GM18951 (cell line): Measurements from ENCODE around the gene SMARCAD1.

Experiments
- POLR2A ChIP-seq: IDR thresholded peaks from 4 replicates; pipeline ENCODE4 v1.6.1; 2011; ENCODE audit warnings: mild to moderate bottlenecking; ENCODE audit not compliant: insufficient read length, insufficient read depth; ENCODE audit errors: extremely low read depth
- in situ Hi-C: fragments of 300-500 bp; cut with MboI; formaldehyde crosslinking; loops from one replicate; pipeline ENCODE4 v1.12.0; 2022; ENCODE audit warnings: low sequenced_read_pairs, mixed read lengths, inconsistent platforms; ENCODE audit not compliant: unreplicated experiment

Gene SMARCAD1, protein sequence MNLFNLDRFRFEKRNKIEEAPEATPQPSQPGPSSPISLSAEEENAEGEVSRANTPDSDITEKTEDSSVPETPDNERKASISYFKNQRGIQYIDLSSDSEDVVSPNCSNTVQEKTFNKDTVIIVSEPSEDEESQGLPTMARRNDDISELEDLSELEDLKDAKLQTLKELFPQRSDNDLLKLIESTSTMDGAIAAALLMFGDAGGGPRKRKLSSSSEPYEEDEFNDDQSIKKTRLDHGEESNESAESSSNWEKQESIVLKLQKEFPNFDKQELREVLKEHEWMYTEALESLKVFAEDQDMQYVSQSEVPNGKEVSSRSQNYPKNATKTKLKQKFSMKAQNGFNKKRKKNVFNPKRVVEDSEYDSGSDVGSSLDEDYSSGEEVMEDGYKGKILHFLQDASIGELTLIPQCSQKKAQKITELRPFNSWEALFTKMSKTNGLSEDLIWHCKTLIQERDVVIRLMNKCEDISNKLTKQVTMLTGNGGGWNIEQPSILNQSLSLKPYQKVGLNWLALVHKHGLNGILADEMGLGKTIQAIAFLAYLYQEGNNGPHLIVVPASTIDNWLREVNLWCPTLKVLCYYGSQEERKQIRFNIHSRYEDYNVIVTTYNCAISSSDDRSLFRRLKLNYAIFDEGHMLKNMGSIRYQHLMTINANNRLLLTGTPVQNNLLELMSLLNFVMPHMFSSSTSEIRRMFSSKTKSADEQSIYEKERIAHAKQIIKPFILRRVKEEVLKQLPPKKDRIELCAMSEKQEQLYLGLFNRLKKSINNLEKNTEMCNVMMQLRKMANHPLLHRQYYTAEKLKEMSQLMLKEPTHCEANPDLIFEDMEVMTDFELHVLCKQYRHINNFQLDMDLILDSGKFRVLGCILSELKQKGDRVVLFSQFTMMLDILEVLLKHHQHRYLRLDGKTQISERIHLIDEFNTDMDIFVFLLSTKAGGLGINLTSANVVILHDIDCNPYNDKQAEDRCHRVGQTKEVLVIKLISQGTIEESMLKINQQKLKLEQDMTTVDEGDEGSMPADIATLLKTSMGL

DNA sequence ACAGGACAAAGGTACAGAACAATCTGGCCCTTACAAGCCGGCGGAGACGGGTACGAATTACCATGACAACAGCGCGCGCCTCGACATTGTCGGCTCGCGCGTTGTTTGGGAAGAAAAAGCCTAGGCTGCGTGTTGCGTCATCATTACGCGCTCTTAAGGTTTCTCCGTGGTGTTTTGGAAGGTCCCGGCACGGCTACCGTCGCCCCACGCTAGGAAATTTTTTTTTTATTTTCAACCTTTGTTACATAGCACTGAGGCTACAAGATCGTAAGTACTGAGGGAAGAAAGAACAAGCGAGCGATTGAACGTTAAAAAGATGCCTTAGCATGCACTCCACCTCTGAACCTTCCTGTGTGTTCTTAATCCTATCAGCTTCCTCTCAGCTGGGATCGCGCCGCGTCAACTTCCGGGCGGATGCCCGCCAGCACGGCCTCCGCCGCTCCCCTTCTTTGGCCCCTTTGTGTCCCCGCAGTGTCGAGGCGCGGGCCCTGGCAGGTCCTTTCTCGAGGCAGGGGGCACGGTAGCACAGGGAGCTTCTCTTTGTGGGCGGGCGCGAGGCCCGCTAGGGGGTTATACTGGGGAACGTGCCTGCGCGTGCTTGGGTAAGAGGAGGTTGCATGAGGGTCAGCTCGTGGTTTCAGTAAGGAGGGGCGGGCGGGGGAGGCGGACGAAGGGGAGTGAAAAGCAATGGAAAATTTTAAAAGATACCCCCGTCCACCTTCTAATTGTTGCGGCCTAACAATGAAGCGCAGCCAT lies at the start of gene SMARCAD1:
SMARCAD1 (plus strand) TSS at position 397 of the 756 bp plus-strand sequence. CDS start 530 bp downstream, outside the sequence.
- in situ Hi-C loops: no loop called here
- peak; percentile 79 for TF ChIP-seq POLR2A

DNA sequence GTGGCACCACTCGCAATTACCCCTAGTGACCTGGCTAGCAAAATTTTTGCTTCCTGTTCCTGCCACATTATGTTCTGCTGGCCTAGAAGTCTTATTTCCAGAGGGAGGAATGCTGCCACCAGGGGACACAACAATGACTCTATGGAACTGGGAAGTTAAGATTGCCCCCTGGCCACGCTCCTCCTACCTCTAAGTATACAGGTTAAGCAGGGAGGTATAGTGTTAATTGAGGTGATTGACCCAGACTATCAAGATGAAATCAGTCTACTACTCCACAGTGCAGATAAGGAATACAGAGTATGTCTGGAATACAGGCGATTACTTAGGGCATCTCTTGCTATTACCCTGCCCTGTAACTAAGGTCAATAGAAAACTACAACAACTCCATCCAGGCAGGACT lies 48.8 kb upstream of the SMARCAD1 start:
- TF ChIP-seq POLR2A: no peak
- in situ Hi-C loops: no loop called here

DNA sequence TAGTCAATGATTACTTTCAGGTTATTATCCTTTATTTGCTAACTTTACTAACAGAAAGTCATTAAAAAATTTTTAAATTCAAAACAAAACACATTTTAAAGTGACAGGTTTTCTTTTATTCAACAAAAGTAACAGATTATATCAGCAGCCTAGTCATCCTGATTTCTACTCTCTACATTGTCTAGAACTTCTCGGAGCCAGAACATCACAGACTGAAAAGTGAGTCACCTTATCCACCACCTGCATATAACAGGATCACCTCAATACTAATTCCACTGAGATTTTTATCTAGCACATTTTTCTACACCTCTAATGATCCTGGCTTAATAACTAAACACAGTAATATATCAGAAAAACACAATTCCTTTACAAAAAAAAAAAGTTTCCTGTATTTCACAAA lies 47.9 kb upstream of the SMARCAD1 start:
- no peak for TF ChIP-seq POLR2A
- in situ Hi-C loops: no loop called here

DNA sequence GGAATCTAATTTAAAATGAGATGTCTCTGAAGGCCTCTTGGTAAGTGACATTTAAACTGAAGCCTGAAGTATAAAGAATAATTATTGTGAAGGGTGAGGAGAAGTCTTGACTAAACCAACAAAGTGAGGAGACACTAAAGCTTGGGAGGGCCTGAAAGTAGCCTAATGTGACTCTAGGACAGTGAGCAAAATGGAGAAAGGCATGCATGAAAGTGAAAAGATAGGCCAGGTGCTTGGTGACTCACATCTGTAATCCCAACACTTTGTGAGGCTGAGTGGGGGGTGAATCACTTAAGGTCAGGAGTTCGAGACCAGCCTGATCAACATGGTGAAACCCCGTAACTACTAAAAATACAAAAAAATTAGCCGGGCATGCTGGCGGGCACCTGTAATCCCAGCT lies 46.9 kb upstream of the SMARCAD1 start:
- no peak for TF ChIP-seq POLR2A
- in situ Hi-C loops: no loop called here

DNA sequence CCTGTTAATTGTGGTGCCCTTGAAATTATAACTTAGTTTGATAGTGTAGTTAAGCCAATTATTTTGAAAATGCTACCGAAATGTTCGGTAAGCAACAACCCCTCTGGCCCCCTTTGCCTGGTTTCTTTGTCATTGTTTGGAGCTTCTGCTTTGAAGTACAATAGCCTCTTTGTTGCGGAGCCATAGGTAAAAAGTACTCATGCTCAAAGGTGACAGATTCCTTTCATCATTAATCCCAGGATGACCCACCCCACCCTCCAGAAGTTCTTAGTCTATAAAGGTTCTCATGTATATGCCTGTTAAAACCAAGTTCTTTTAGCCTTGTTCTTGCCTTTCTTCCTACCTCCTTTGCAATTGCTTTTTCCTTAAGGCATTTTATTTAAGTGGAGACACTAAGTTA lies 42.4 kb upstream of the SMARCAD1 start:
- in situ Hi-C loops: no loop called here
- TF ChIP-seq POLR2A: no peak

DNA sequence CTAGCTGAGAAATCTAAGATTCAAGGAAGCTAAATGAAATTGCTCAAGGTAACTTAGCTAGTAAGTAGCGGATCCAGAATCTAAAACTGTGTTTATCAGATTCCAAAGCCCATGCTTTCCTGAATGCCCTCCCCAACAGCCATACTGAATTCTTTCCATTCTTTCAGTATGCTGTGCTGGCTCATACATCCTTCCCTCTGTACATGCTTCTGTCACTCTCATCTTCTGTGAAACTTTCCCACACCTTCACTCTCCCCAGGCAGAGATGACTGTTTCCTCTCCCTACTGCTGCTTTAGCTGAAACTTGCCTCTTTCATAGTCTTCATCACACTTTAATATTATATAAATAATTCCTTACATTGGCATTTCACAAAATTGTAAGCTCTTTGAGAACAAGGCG lies 39.3 kb upstream of the SMARCAD1 start:
- TF ChIP-seq POLR2A: no peak
- in situ Hi-C loops: no loop called here

DNA sequence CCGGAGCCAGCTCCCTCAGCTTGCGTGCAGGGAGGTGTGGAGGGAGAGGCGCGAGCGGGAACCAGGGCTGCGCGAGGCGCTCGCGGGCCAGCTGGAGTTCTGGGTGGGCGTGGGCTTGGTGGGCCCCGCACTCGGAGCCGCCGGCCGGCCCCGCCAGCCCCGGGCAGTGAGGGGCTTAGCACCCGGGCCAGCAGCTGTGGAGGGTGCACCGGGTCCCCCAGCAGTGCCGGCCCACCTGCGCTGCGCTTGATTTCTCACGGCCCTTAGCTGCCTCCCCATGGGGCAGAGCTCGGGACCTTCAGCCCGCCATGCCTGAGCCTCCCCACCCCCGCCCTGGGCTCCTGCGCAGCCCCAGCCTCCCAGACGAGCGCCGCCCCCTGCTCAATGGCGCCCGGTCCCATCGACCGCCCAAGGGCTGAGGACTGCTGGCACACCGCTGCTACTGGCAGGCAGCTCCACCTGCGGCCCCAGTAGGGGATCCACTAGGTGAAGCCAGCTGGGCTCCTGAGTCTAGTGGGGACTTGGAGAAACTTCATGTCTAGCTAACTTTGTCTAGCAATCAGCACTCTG lies 37.8 kb upstream of the SMARCAD1 start:
- no peak for TF ChIP-seq POLR2A

DNA sequence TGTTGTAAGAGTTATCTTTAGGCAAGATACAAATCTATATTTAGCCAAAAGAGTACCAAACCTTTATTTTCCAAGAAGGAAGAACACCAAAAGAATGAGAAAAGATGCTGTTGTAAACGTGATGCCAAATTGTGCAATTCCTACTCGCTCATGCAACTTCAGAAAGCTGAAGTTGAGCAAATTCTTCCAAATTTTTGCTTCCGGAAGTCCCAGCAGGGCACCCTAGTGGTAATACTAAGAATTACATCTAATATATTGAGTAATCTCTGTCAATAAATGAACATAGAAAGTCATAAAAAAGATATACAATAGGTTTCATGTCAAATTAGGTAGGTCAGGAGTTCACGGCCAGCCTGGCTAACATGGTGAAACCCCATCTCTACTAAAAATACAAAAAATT lies 36.0 kb upstream of the SMARCAD1 start:
- in situ Hi-C loops: no loop called here
- TF ChIP-seq POLR2A: no peak

More for the DNA sequence above, 37.8 kb upstream of the SMARCAD1 start:
- in situ Hi-C loops: no loop called here

DNA sequence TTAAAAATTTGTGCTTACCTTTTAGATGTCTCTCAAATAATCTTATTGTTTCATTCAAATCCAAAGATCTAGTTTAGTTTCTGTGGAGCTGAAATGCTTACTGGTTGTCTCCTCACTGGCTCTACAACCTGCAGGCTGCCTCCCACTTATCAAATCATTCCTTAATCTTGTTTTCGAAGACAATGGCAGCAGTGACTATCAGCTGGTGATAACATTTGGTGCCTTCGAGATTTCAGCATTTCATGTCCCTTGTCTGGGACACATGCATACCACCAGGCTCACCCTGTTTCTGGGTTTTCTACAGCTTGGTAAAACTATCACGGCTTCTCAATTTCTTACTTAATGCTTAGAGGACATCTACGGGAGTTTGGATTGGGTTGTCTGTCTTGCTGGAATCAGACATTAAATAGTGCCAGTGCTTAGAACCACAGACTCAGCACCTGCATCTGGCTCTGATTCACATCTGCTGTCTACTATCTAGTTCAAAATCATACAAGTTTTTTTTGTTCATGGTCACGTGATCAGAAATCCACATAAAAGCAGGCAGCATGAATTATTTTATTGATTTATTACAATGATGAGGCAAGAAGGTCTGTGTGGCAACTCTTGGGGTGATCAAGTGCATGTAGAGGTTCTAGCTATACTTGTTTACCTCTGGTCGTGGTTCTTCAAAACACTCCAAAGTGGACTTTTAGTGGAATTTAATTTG lies 32.0 kb upstream of the SMARCAD1 start:
- in situ Hi-C loops: no loop called here
- no peak for TF ChIP-seq POLR2A

DNA sequence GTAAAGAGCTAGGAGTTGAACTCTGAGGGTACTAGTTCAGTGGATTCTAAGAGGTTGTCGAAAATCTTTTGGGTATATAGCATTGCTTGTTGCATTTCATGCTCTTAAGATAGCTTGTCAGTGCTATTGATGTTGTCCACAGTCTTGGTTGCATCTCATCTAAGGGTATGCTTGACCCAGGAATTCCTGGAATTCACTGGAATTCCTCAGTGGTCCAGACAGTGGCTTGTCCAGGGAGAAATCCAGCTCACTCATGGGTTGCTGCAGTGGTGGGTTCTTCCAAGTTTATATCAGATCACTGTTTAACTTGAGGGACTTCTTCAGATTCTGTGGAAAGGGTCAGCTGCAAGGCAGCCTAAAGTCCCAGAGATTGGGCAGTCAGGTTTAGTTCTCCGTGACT lies 29.8 kb upstream of the SMARCAD1 start:
- no peak for TF ChIP-seq POLR2A
- in situ Hi-C loops: no loop called here

DNA sequence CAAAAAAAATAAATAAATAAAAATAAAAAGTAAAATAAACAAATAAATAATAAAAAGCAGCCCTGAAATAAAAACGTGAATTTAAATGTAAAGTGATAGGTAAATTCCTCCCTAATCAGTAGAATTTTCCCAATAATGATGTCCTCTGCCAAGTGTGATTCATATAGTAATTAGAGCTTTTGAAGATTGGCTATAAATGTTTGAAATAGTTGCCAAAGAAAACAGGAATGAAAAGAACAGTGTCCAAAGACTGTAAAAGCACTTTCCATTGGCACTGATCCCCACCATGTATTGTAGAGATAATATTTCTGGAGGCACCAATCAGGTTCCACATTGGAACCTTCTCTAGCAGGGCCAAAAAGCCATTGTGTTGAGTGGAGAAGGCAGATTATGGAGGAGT lies 25.9 kb upstream of the SMARCAD1 start:
- no peak for TF ChIP-seq POLR2A
- in situ Hi-C loops: no loop called here

DNA sequence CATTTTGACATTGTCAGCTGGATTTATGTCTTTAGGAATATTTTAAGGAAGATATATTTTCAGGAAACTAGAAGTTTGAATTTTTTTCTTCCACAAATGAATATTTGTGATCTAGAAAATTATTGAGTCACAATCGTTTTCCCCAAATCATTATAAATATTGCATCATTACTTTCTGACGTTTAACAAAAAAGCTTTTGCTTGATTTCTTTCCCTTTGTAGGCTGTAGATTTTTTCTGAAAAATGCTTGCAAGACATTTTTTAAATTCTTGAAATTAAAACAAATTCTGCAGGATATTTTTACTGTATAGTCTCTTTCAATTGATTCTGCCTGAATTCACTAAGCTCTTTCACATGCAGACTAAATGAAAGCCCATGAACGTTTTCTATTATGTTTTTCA lies 4.9 kb upstream of the SMARCAD1 start:
- in situ Hi-C loops: no loop called here
- TF ChIP-seq POLR2A: no peak

DNA sequence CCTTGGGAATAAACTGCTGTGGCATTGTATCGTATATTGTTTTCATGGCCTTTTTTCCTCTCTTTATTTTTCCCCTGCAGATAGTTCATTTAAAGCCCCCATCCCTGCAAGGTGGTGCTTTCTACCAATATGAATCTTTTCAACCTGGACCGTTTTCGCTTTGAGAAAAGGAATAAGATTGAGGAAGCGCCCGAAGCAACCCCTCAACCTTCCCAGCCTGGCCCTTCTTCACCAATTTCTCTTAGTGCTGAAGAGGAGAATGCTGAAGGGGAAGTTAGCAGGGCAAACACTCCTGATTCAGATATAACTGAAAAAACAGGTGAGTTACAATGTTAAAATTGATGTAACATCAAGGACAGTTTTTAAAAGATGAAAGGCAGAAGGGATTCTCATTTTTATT lies 601 bp downstream of the SMARCAD1 start:
- in situ Hi-C loops: no loop called here
- no peak for TF ChIP-seq POLR2A
